ENCODE data around the gene PKNOX2. TPM values are rescaled to one million over a fixed set of nuclear protein-coding genes. Genes with fewer than 3 reads are reported as not detected.

The PKNOX2 gene
- total and polyA plus RNA-seq, 4 donors = 0.14 to 0.29 (median 0.24) TPM

- TF ChIP-seq, protein P1, sequence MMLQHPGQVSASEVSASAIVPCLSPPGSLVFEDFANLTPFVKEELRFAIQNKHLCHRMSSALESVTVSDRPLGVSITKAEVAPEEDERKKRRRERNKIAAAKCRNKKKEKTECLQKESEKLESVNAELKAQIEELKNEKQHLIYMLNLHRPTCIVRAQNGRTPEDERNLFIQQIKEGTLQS (IDR thresholded peaks at IDR 0.05) = no peak
- TF ChIP-seq, protein P2, sequence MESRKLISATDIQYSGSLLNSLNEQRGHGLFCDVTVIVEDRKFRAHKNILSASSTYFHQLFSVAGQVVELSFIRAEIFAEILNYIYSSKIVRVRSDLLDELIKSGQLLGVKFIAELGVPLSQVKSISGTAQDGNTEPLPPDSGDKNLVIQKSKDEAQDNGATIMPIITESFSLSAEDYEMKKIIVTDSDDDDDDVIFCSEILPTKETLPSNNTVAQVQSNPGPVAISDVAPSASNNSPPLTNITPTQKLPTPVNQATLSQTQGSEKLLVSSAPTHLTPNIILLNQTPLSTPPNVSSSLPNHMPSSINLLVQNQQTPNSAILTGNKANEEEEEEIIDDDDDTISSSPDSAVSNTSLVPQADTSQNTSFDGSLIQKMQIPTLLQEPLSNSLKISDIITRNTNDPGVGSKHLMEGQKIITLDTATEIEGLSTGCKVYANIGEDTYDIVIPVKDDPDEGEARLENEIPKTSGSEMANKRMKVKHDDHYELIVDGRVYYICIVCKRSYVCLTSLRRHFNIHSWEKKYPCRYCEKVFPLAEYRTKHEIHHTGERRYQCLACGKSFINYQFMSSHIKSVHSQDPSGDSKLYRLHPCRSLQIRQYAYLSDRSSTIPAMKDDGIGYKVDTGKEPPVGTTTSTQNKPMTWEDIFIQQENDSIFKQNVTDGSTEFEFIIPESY (IDR thresholded peaks at IDR 0.05) = no peak
- no peak for TF ChIP-seq FOXA2 (IDR thresholded peaks at IDR 0.05)
- TF ChIP-seq RAD21 (IDR thresholded peaks at IDR 0.05) = no peak
- TF ChIP-seq YY1 (IDR thresholded peaks at IDR 0.05) = no peak
- no peak for TF ChIP-seq JUND (IDR thresholded peaks at IDR 0.05)
- no peak for TF ChIP-seq EGR1 (IDR thresholded peaks at IDR 0.05; ENCODE audit: low read depth in 2 of 2)
- TF ChIP-seq SP1 (IDR thresholded peaks at IDR 0.05) = no peak
- no peak for TF ChIP-seq GABPA (IDR thresholded peaks at IDR 0.05 in 1 of 2, conservative IDR thresholded peaks at IDR 0.05 in 1 of 2)
- TF ChIP-seq, protein P3, sequence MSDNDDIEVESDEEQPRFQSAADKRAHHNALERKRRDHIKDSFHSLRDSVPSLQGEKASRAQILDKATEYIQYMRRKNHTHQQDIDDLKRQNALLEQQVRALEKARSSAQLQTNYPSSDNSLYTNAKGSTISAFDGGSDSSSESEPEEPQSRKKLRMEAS (IDR thresholded peaks at IDR 0.05) = no peak
- no peak for TF ChIP-seq HNF4A (conservative IDR thresholded peaks at IDR 0.05)
- no peak for TF ChIP-seq HNF4G (IDR thresholded peaks at IDR 0.05)
- no peak for TF ChIP-seq FOXA1 (IDR thresholded peaks at IDR 0.05)
- no peak for TF ChIP-seq RXRA (IDR thresholded peaks at IDR 0.05)
- no peak for TF ChIP-seq TAF1 (conservative IDR thresholded peaks at IDR 0.05)
- no peak for TF ChIP-seq NR2F2 (IDR thresholded peaks at IDR 0.05)
- Histone ChIP-seq H3K9ac (ENCODE audit: low read depth in 1 of 2, low read length in 2 of 2) (no peak overlapping the region), H3K4me1 (ENCODE audit: control insufficient read depth in 4 of 4, insufficient read depth in 4 of 4, low read length in 3 of 4) (no peaks in the 10 kb centered on the region), H3K27ac (ENCODE audit: low read depth in 1 of 2, low read length in 2 of 2) (no peak overlapping the region), H3K36me3 (ENCODE audit: control insufficient read depth in 4 of 4, insufficient read depth in 3 of 4, low read depth in 1 of 4, low read length in 3 of 4) (no peaks in the 10 kb centered on the region), H3K27me3 (ENCODE audit: control insufficient read depth in 4 of 4, insufficient read depth in 4 of 4, low read length in 3 of 4) (no peaks in the 10 kb centered on the region), H3K9me3 (ENCODE audit: control insufficient read depth in 4 of 4, low read length in 3 of 4) (no peaks in the 10 kb centered on the region), H3K4me3 (ENCODE audit: low read depth in 1 of 3, low read length in 3 of 3) (no peak overlapping the region)
- 85% methylated on average over 20 of the region's 20 CpGs for WGBS
- no peak for DNase-seq (ENCODE audit: low spot score)
Measured at GRCh38 chr11:125416981-125417935, 252.7 kb downstream of the PKNOX2 start.

- Histone ChIP-seq H3K27me3 (ENCODE audit: control insufficient read depth in 4 of 4, insufficient read depth in 4 of 4, low read length in 3 of 4) (no peaks in the 10 kb centered on the region), H3K4me1 (ENCODE audit: control insufficient read depth in 4 of 4, insufficient read depth in 4 of 4, low read length in 3 of 4) (no peaks in the 10 kb centered on the region), H3K36me3 (ENCODE audit: control insufficient read depth in 4 of 4, insufficient read depth in 3 of 4, low read depth in 1 of 4, low read length in 3 of 4) (no peaks in the 10 kb centered on the region), H3K4me3 (ENCODE audit: low read depth in 1 of 3, low read length in 3 of 3) (no peak overlapping the region), H3K9me3 (ENCODE audit: control insufficient read depth in 4 of 4, low read length in 3 of 4) (no peaks in the 10 kb centered on the region), H3K9ac (ENCODE audit: low read depth in 1 of 2, low read length in 2 of 2) (no peak overlapping the region), H3K27ac (ENCODE audit: low read depth in 1 of 2, low read length in 2 of 2) (no peak overlapping the region)
- DNase-seq (ENCODE audit: low spot score) = no peak
- WGBS = 74% methylated on average over 9 of the region's 9 CpGs
- no peak for TF ChIP-seq HNF4A (conservative IDR thresholded peaks at IDR 0.05)
- TF ChIP-seq RXRA (IDR thresholded peaks at IDR 0.05) = no peak
- no peak for TF ChIP-seq FOXA2 (IDR thresholded peaks at IDR 0.05)
- no peak for TF ChIP-seq GABPA (IDR thresholded peaks at IDR 0.05 in 1 of 2, conservative IDR thresholded peaks at IDR 0.05 in 1 of 2)
- no peak for TF ChIP-seq HNF4G (IDR thresholded peaks at IDR 0.05)
- TF ChIP-seq REST (IDR thresholded peaks at IDR 0.05) = no peak
- TF ChIP-seq TAF1 (conservative IDR thresholded peaks at IDR 0.05) = no peak
- no peak for TF ChIP-seq RAD21 (IDR thresholded peaks at IDR 0.05)
- TF ChIP-seq, protein P1 (IDR thresholded peaks at IDR 0.05) = no peak
- TF ChIP-seq YY1 (IDR thresholded peaks at IDR 0.05) = no peak
- TF ChIP-seq NR2F2 (IDR thresholded peaks at IDR 0.05) = no peak
- no peak for TF ChIP-seq FOXA1 (IDR thresholded peaks at IDR 0.05)
- TF ChIP-seq, protein P3 (IDR thresholded peaks at IDR 0.05) = no peak
- TF ChIP-seq SP1 (IDR thresholded peaks at IDR 0.05) = no peak
- TF ChIP-seq, protein P4, sequence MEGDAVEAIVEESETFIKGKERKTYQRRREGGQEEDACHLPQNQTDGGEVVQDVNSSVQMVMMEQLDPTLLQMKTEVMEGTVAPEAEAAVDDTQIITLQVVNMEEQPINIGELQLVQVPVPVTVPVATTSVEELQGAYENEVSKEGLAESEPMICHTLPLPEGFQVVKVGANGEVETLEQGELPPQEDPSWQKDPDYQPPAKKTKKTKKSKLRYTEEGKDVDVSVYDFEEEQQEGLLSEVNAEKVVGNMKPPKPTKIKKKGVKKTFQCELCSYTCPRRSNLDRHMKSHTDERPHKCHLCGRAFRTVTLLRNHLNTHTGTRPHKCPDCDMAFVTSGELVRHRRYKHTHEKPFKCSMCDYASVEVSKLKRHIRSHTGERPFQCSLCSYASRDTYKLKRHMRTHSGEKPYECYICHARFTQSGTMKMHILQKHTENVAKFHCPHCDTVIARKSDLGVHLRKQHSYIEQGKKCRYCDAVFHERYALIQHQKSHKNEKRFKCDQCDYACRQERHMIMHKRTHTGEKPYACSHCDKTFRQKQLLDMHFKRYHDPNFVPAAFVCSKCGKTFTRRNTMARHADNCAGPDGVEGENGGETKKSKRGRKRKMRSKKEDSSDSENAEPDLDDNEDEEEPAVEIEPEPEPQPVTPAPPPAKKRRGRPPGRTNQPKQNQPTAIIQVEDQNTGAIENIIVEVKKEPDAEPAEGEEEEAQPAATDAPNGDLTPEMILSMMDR (IDR thresholded peaks at IDR 0.05; ENCODE audit: low read depth, low read length, missing input control) = no peak
- TF ChIP-seq, protein P2 (IDR thresholded peaks at IDR 0.05) = no peak
- no peak for TF ChIP-seq JUND (IDR thresholded peaks at IDR 0.05)
- no peak for TF ChIP-seq EGR1 (IDR thresholded peaks at IDR 0.05; ENCODE audit: low read depth in 2 of 2)
Measured at GRCh38 chr11:125418396-125418795, 253.8 kb downstream of the PKNOX2 start.
